Prostate gland (tissue), 2 donors: Measurements from ENCODE around the gene ALDOC. TPM values are rescaled to one million over a fixed set of nuclear protein-coding genes. Genes with fewer than 3 reads are reported as not detected.

Source experiments
- DNase-seq: peaks from one replicate; pipeline ENCODE4 v3.0.0-alpha.2; 2019; ENCODE audit warnings: low spot score
- H3K27ac ChIP-seq, 2 donors: fragments of 200-600 bp; sonication (generic); 2 replicates each; pipeline ENCODE4 v1.5.1; 2017 to 2019
- H3K27me3 ChIP-seq: fragments of 200-600 bp; sonication (generic); replicated peaks from 2 replicates; pipeline ENCODE4 v1.5.1; 2019; ENCODE audit not compliant: insufficient read depth
- H3K36me3 ChIP-seq, 2 donors: fragments of 200-600 bp; sonication (generic); 1 replicate in 1 of 2; 2 replicates in 1 of 2; pipeline versions ENCODE4 v1.5.1 to v1.8.1; 2017 to 2019
- H3K4me1 ChIP-seq: fragments of 200-600 bp; sonication (generic); replicated peaks from 2 replicates; pipeline ENCODE4 v1.5.1; 2019
- H3K4me3 ChIP-seq, 2 donors: fragments of 200-600 bp; sonication (generic); 2 replicates each; pipeline ENCODE4 v1.5.1; 2017 to 2019
- H3K9me3 ChIP-seq: fragments of 200-600 bp; sonication (generic); 2 replicates; pipeline ENCODE4 v1.5.1; 2017
- CTCF ChIP-seq, 4 experiments: fragments of 200-600 bp in 2 of 4; fragments of 450-650 bp in 2 of 4; sonication (generic) in 2 of 4; IDR thresholded peaks; 1 replicate in 3 of 4; 2 replicates in 1 of 4; pipeline ENCODE4 v1.5.1; 2016 to 2019; ENCODE audit warnings: antibody characterized with exemption in 4 of 4, mild to moderate bottlenecking in 2 of 4, moderate library complexity in 2 of 4
- POLR2A ChIP-seq: fragments of 450-650 bp; IDR thresholded peaks from one replicate; pipeline ENCODE4 v1.6.1; 2016; ENCODE audit warnings: antibody characterized with exemption, mild to moderate bottlenecking
- POLR2AphosphoS5 ChIP-seq: sonication (generic); formaldehyde crosslinking; IDR thresholded peaks from one replicate; pipeline ENCODE4 v1.6.1; 2017; ENCODE audit warnings: antibody characterized with exemption
- WGBS: methylation state at CpG from one replicate; pipeline ENCODE4 v1.1.5; 2018; 5-methylcytosine and 5-hydroxymethylcytosine counted together
- intact Hi-C: fragments of 100-400 bp; cut with DNase I; formaldehyde crosslinking; loops from one replicate; pipeline ENCODE4 v1.14.2; 2022
- total RNA-seq, 2 donors: library from RNA; depleted of rRNA; stranded (reverse); fragments of >200 nt; gene quantifications; one replicate each; pipeline ENCODE4 v1.1.0, GENCODE V29; 2016

The ALDOC gene
- total RNA-seq, 2 donors from 2014 or later = 49.5 to 55.0 TPM

- peaks cover 6% of the 10 kb centered on the region for H3K4me1 ChIP-seq
- H3K4me3 ChIP-seq = peak overlapping the region; percentile 85 to 97
- TF ChIP-seq CTCF (IDR thresholded peaks at IDR 0.05) (no peak), POLR2A (no peak), POLR2AphosphoS5 (peak; percentile 4)
- DNase-seq = peak; percentile 55
- no peaks in the 10 kb centered on the region for H3K27me3 ChIP-seq
- WGBS = 2% methylated on average over 25 of the region's 39 CpGs
- H3K36me3 ChIP-seq = no peaks in the 10 kb centered on the region
- no peaks in the 10 kb centered on the region for H3K9me3 ChIP-seq
- intact Hi-C loops = no loop called here
- H3K27ac ChIP-seq = peak overlapping the region; percentile 76 to 83
Measured at GRCh38 chr17:28570716-28571360, 5.9 kb downstream of the ALDOC start.

- H3K4me3 ChIP-seq = no peak overlapping the region
- intact Hi-C loops = no loop called here
- no peak overlapping the region for H3K27ac ChIP-seq
- WGBS = 93% methylated on average over 1 of the region's 1 CpG
- TF ChIP-seq CTCF (IDR thresholded peaks at IDR 0.05) = no peak
- TF ChIP-seq POLR2A = no peak
- no peak for TF ChIP-seq POLR2AphosphoS5
- H3K36me3 ChIP-seq = no peaks in the 10 kb centered on the region
- peaks cover 6% of the 10 kb centered on the region for H3K4me1 ChIP-seq
- H3K27me3 ChIP-seq = no peaks in the 10 kb centered on the region
- H3K9me3 ChIP-seq = no peaks in the 10 kb centered on the region
- no peak for DNase-seq
Measured at GRCh38 chr17:28569446-28569845, 7.2 kb downstream of the ALDOC start.

- H3K27ac ChIP-seq = no peak overlapping the region
- H3K9me3 ChIP-seq = no peaks in the 10 kb centered on the region
- H3K36me3 ChIP-seq = peaks cover 0 to 4% of the 10 kb centered on the region in 2 donors
- intact Hi-C loops = no loop called here
- no peak overlapping the region for H3K4me3 ChIP-seq
- TF ChIP-seq CTCF (IDR thresholded peaks at IDR 0.05) (no peak), POLR2A (no peak), POLR2AphosphoS5 (no peak)
- H3K4me1 ChIP-seq = peaks cover 6% of the 10 kb centered on the region
- H3K27me3 ChIP-seq = no peaks in the 10 kb centered on the region
- DNase-seq = no peak
- WGBS = 87% methylated on average over 3 of the region's 3 CpGs
Measured at GRCh38 chr17:28567604-28568003, 9.1 kb downstream of the ALDOC start.

- intact Hi-C loops = no loop called here
- H3K27ac ChIP-seq = no peak overlapping the region
- 83% methylated on average over 3 of the region's 3 CpGs for WGBS
- no peaks in the 10 kb centered on the region for H3K4me1 ChIP-seq
- no peaks in the 10 kb centered on the region for H3K27me3 ChIP-seq
- TF ChIP-seq CTCF (IDR thresholded peaks at IDR 0.05) (no peak), POLR2A (no peak), POLR2AphosphoS5 (no peak)
- no peak for DNase-seq
- H3K36me3 ChIP-seq = peaks cover 2 to 4% of the 10 kb centered on the region in 2 donors
- no peaks in the 10 kb centered on the region for H3K9me3 ChIP-seq
- no peak overlapping the region for H3K4me3 ChIP-seq
Measured at GRCh38 chr17:28563475-28563874, 13.2 kb downstream of the ALDOC start.

- DNase-seq = no peak
- Histone ChIP-seq H3K36me3 (peaks cover 6 to 12% of the 10 kb centered on the region in 2 donors), H3K27me3 (no peaks in the 10 kb centered on the region), H3K4me3 (no peak overlapping the region), H3K27ac (no peak overlapping the region), H3K9me3 (no peaks in the 10 kb centered on the region), H3K4me1 (no peaks in the 10 kb centered on the region)
- 93% methylated on average over 3 of the region's 3 CpGs for WGBS
- intact Hi-C loops = no loop called here
- TF ChIP-seq POLR2A = no peak
- no peak for TF ChIP-seq POLR2AphosphoS5
- no peak for TF ChIP-seq CTCF (IDR thresholded peaks at IDR 0.05)
Measured at GRCh38 chr17:28555022-28555421, 21.7 kb downstream of the ALDOC start.
